ENCODE data around the gene ANKS1A.
"Not testable (repeated sequence)": the region's sequence is repeated elsewhere in the genome, so short reads cannot be mapped to it uniquely, and the experiment has no call there.

The ANKS1A gene

GRCh38 chr6:35138191-35138590 is 249.1 kb downstream of the ANKS1A start:
- FAIRE-seq, result not testable (repeated sequence)

GRCh38 chr6:35139470-35139869 is 250.4 kb downstream of the ANKS1A start:
- FAIRE-seq, result no peak

GRCh38 chr6:35139924-35140638 is 251.0 kb downstream of the ANKS1A start:
- FAIRE-seq, result peak; percentile 98

- FAIRE-seq, result no peak
Observed at GRCh38 chr6:35140639-35141006, 251.6 kb downstream of the ANKS1A start.
